ENCODE measurements around the gene XRCC4. TPM values are rescaled to one million over a fixed set of nuclear protein-coding genes. Genes with fewer than 3 reads are reported as not detected.

Gene XRCC4
- total RNA-seq, 1 donor from 2014 or later: 12.9 TPM

DNA sequence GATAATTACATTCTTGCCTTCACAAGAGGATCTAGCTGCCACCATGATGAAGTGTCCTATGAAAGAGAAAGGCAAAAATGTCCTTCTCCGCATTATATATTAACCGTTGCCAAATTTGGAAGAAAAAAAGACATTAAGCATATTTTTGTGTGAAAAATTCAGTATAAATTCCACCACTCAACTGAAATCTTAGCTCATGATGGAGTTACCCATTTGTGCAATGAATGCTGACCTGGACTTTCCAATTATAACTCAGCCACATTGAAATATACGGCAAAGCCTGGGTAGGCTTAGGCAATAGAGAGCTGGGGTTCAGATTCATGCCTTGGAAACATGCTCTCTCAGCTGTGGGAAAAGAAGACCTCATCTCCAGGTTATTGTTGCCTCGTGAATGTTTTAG lies 322.9 kb downstream of the XRCC4 start:
- Mint-ChIP-seq H3K4me3 (ENCODE audit: low read depth) (no peak overlapping the region), H3K9me3 (ENCODE audit: low read depth) (peaks cover 3% of the 10 kb centered on the region), H3K27me3 (no peaks in the 10 kb centered on the region), H3K4me1 (ENCODE audit: low read depth) (peaks cover 14% of the 10 kb centered on the region), H3K27ac (no peak overlapping the region), H3K36me3 (ENCODE audit: insufficient read depth) (no peaks in the 10 kb centered on the region)
- no peak for DNase-seq (ENCODE audit: low spot score, unreplicated experiment)
- TF ChIP-seq CTCF (IDR thresholded peaks at IDR 0.05; ENCODE audit: unreplicated experiment): no peak

- H3K36me3 Mint-ChIP-seq (ENCODE audit: insufficient read depth): no peaks in the 10 kb centered on the region
- DNase-seq (ENCODE audit: low spot score, unreplicated experiment): no peak
- peaks cover 3% of the 10 kb centered on the region for H3K9me3 Mint-ChIP-seq (ENCODE audit: low read depth)
- TF ChIP-seq CTCF (IDR thresholded peaks at IDR 0.05; ENCODE audit: unreplicated experiment): no peak
- H3K4me1 Mint-ChIP-seq (ENCODE audit: low read depth): peaks cover 14% of the 10 kb centered on the region
- H3K27ac Mint-ChIP-seq: no peak overlapping the region
- no peaks in the 10 kb centered on the region for H3K27me3 Mint-ChIP-seq
- no peak overlapping the region for H3K4me3 Mint-ChIP-seq (ENCODE audit: low read depth)
Measured at GRCh38 chr5:83400701-83401100, 323.4 kb downstream of the XRCC4 start.

DNA sequence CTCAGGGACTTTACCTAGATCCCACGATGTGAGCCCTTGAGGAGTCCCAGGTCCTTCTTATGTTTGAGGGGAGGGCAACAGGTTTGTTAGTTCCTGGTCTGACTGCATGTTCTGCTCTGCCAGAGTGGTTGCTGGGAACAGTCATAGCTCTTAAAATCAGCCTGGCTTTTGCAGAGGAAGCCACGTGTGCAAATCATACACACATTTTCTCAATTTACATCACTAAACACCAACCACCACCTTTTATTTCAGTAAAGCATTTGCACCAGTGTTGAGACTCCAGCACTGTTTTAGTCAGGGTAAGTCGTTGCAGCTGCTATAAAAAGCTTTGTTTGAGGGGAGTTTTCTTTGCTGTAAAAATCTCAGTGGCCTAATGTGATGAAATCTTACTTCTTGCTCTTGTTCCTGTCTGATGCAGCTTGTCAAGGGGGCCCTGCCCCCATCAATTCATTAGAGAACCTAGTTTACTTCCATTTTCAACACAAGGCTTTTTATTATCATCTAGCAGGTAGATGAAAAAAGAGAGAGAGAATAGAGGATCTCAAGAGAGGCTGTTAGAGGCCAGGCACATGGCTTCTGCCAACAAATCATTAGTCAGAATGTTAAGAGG lies 323.9 kb downstream of the XRCC4 start:
- no peak overlapping the region for H3K27ac Mint-ChIP-seq
- H3K4me1 Mint-ChIP-seq (ENCODE audit: low read depth): peaks cover 14% of the 10 kb centered on the region
- no peak for DNase-seq (ENCODE audit: low spot score, unreplicated experiment)
- H3K4me3 Mint-ChIP-seq (ENCODE audit: low read depth): no peak overlapping the region
- peaks cover 3% of the 10 kb centered on the region for H3K9me3 Mint-ChIP-seq (ENCODE audit: low read depth)
- no peak for TF ChIP-seq CTCF (IDR thresholded peaks at IDR 0.05; ENCODE audit: unreplicated experiment)
- no peaks in the 10 kb centered on the region for H3K36me3 Mint-ChIP-seq (ENCODE audit: insufficient read depth)
- H3K27me3 Mint-ChIP-seq: no peaks in the 10 kb centered on the region

GRCh38 chr5:83401775-83402174 lies 324.4 kb downstream of the XRCC4 start:
- DNase-seq (ENCODE audit: low spot score, unreplicated experiment): no peak
- Mint-ChIP-seq H3K27me3 (no peaks in the 10 kb centered on the region), H3K36me3 (ENCODE audit: insufficient read depth) (no peaks in the 10 kb centered on the region), H3K4me3 (ENCODE audit: low read depth) (no peak overlapping the region), H3K9me3 (ENCODE audit: low read depth) (peaks cover 3% of the 10 kb centered on the region), H3K27ac (no peak overlapping the region), H3K4me1 (ENCODE audit: low read depth) (peaks cover 14% of the 10 kb centered on the region)
- TF ChIP-seq CTCF (IDR thresholded peaks at IDR 0.05; ENCODE audit: unreplicated experiment): no peak

Other genes starting within 250 kb of the XRCC4 start
- gene TMEM167A, start 153 bp upstream of the XRCC4 start, total RNA-seq: 150 and 152 TPM in 2 replicates

All from progenitor cell of endocrine pancreas (in vitro differentiated cells).